ENCODE results near the gene NUBPL. TPM values are rescaled to one million over a fixed set of nuclear protein-coding genes. Genes with fewer than 3 reads are reported as not detected.
"Not testable (repeated sequence)": the region's sequence is repeated elsewhere in the genome, so short reads cannot be mapped to it uniquely, and the experiment has no call there.

NUBPL gene
- total RNA-seq, 1 experiment from 2014 or later, result 4.4 TPM

- DNase-seq (ENCODE audit: low spot score), result no peak
These were observed 17.1 kb downstream of the NUBPL start for GRCh38 chr14:31578266-31578665.

GRCh38 chr14:31578792-31579501 lies 17.7 kb downstream of the NUBPL start:
- DNase-seq (ENCODE audit: low spot score), result no peak

- DNase-seq (ENCODE audit: low spot score), result no peak
These were observed 19.0 kb downstream of the NUBPL start for GRCh38 chr14:31580234-31580633.

GRCh38 chr14:31582286-31582691 lies 21.1 kb downstream of the NUBPL start:
- DNase-seq (ENCODE audit: low spot score), result no peak

- no peak for DNase-seq (ENCODE audit: low spot score)
These were observed 21.7 kb downstream of the NUBPL start for GRCh38 chr14:31582836-31583452.

- DNase-seq (ENCODE audit: low spot score), result no peak
These were observed 29.0 kb downstream of the NUBPL start for GRCh38 chr14:31590206-31590605.

- no peak for DNase-seq (ENCODE audit: low spot score)
These were observed 30.9 kb downstream of the NUBPL start for GRCh38 chr14:31592122-31592521.

GRCh38 chr14:31592631-31593030 lies 31.4 kb downstream of the NUBPL start:
- DNase-seq (ENCODE audit: low spot score), result no peak

- DNase-seq (ENCODE audit: low spot score), result no peak
These were observed 35.3 kb downstream of the NUBPL start for GRCh38 chr14:31596342-31597095.

GRCh38 chr14:31605702-31606101 lies 44.5 kb downstream of the NUBPL start:
- DNase-seq (ENCODE audit: low spot score), result no peak

- DNase-seq (ENCODE audit: low spot score), result no peak
These were observed 50.7 kb downstream of the NUBPL start for GRCh38 chr14:31611778-31612433.

GRCh38 chr14:31613188-31613587 lies 52.0 kb downstream of the NUBPL start:
- DNase-seq (ENCODE audit: low spot score), result no peak

GRCh38 chr14:31618884-31619283 lies 57.7 kb downstream of the NUBPL start:
- not testable (repeated sequence) for DNase-seq (ENCODE audit: low spot score)

GRCh38 chr14:31619440-31619839 lies 58.2 kb downstream of the NUBPL start:
- DNase-seq (ENCODE audit: low spot score), result no peak

GRCh38 chr14:31620898-31621297 lies 59.7 kb downstream of the NUBPL start:
- DNase-seq (ENCODE audit: low spot score), result not testable (repeated sequence)

GRCh38 chr14:31622060-31622459 lies 60.9 kb downstream of the NUBPL start:
- DNase-seq (ENCODE audit: low spot score), result no peak

GRCh38 chr14:31652900-31653299 lies 91.7 kb downstream of the NUBPL start:
- not testable (repeated sequence) for DNase-seq (ENCODE audit: low spot score)

GRCh38 chr14:31657917-31658316 lies 96.7 kb downstream of the NUBPL start:
- no peak for DNase-seq (ENCODE audit: low spot score)

GRCh38 chr14:31659278-31659677 lies 98.1 kb downstream of the NUBPL start:
- no peak for DNase-seq (ENCODE audit: low spot score)

- no peak for DNase-seq (ENCODE audit: low spot score)
These were observed 99.0 kb downstream of the NUBPL start for GRCh38 chr14:31660191-31660590.

GRCh38 chr14:31660728-31661127 lies 99.5 kb downstream of the NUBPL start:
- DNase-seq (ENCODE audit: low spot score), result no peak

- DNase-seq (ENCODE audit: low spot score), result no peak
These were observed 107.1 kb downstream of the NUBPL start for GRCh38 chr14:31668348-31668747.

Data from HT-29 (cell line).